ENCODE measurements around the gene SCIN. TPM values are rescaled to one million over a fixed set of nuclear protein-coding genes. Genes with fewer than 3 reads are reported as not detected.

The SCIN gene
- total RNA-seq, 1 donor from 2014 or later, result 3.9 TPM

GRCh38 chr7:12582362-12582761 lies 11.8 kb downstream of the SCIN start:
- DNase-seq (ENCODE audit: extremely low spot score, unreplicated experiment), result no peak
- TF ChIP-seq CTCF (conservative IDR thresholded peaks at IDR 0.05), result no peak
- Mint-ChIP-seq H3K9me3 (no peaks in the 10 kb centered on the region), H3K27me3 (no peaks in the 10 kb centered on the region), H3K4me1 (ENCODE audit: unreplicated experiment) (no peaks in the 10 kb centered on the region), H3K36me3 (no peaks in the 10 kb centered on the region), H3K4me3 (no peak overlapping the region), H3K27ac (no peak overlapping the region)

GRCh38 chr7:12583176-12583575 lies 12.7 kb downstream of the SCIN start:
- Mint-ChIP-seq H3K4me1 (ENCODE audit: unreplicated experiment) (no peaks in the 10 kb centered on the region), H3K27ac (no peak overlapping the region), H3K36me3 (no peaks in the 10 kb centered on the region), H3K4me3 (no peak overlapping the region), H3K27me3 (no peaks in the 10 kb centered on the region), H3K9me3 (no peaks in the 10 kb centered on the region)
- DNase-seq (ENCODE audit: extremely low spot score, unreplicated experiment), result no peak
- no peak for TF ChIP-seq CTCF (conservative IDR thresholded peaks at IDR 0.05)

GRCh38 chr7:12583922-12584321 lies 13.4 kb downstream of the SCIN start:
- no peaks in the 10 kb centered on the region for H3K27me3 Mint-ChIP-seq

GRCh38 chr7:12584930-12585329 lies 14.4 kb downstream of the SCIN start:
- no peak for DNase-seq (ENCODE audit: extremely low spot score, unreplicated experiment)
- no peak overlapping the region for H3K27ac Mint-ChIP-seq
- H3K36me3 Mint-ChIP-seq, result no peaks in the 10 kb centered on the region
- H3K9me3 Mint-ChIP-seq, result no peaks in the 10 kb centered on the region
- no peaks in the 10 kb centered on the region for H3K27me3 Mint-ChIP-seq
- no peaks in the 10 kb centered on the region for H3K4me1 Mint-ChIP-seq (ENCODE audit: unreplicated experiment)
- no peak for TF ChIP-seq CTCF (conservative IDR thresholded peaks at IDR 0.05)
- no peak overlapping the region for H3K4me3 Mint-ChIP-seq

More at GRCh38 chr7:12583922-12584321, 13.4 kb downstream of the SCIN start:
- DNase-seq (ENCODE audit: extremely low spot score, unreplicated experiment), result no peak
- Mint-ChIP-seq H3K4me3 (no peak overlapping the region), H3K9me3 (no peaks in the 10 kb centered on the region), H3K4me1 (ENCODE audit: unreplicated experiment) (no peaks in the 10 kb centered on the region), H3K36me3 (no peaks in the 10 kb centered on the region), H3K27ac (no peak overlapping the region)
- TF ChIP-seq CTCF (conservative IDR thresholded peaks at IDR 0.05), result no peak

- DNase-seq (ENCODE audit: extremely low spot score, unreplicated experiment), result no peak
- H3K4me1 Mint-ChIP-seq (ENCODE audit: unreplicated experiment), result no peaks in the 10 kb centered on the region
- no peaks in the 10 kb centered on the region for H3K36me3 Mint-ChIP-seq
- H3K27ac Mint-ChIP-seq, result no peak overlapping the region
- no peak overlapping the region for H3K4me3 Mint-ChIP-seq
- H3K27me3 Mint-ChIP-seq, result no peaks in the 10 kb centered on the region
- TF ChIP-seq CTCF (conservative IDR thresholded peaks at IDR 0.05), result no peak
- no peaks in the 10 kb centered on the region for H3K9me3 Mint-ChIP-seq
These were observed 15.8 kb downstream of the SCIN start for GRCh38 chr7:12586271-12586670.

Measured in type B pancreatic cell (in vitro differentiated cells).